HG02973 (cell line): ENCODE results near the gene TRPT1.

Experiments
- ATAC-seq: cut with Tn5 transposase; IDR thresholded peaks from one replicate; pipeline ENCODE4 v1.9.1; 2021; ENCODE audit warnings: moderate library complexity; ENCODE audit not compliant: unreplicated experiment

Gene TRPT1

GRCh38 chr11:64245797-64246620, 20.0 kb upstream of the TRPT1 start:
- no peak for ATAC-seq

- no peak for ATAC-seq
Measured at GRCh38 chr11:64245401-64245796, 19.4 kb upstream of the TRPT1 start.

GRCh38 chr11:64244966-64245365, 19.0 kb upstream of the TRPT1 start:
- no peak for ATAC-seq

DNA sequence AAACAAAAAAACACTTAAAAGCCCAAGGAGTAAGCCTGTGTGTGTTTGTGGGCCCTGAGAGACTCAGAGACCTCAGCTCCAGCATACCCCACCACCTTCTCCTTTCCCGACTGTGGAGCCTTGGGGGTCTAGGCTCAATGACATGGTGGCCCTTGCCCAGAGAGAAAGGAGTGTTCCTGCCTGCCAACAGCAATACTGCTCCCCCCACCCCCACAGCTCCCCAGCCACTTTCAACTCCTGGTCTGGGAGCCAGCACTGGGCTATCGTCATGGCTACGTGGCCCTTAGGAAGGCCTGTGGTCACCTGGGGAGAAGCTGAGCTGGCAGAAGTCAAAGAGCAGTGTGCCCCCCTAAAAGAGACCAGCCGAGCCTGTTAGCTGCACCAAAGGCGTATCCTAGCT, 18.1 kb upstream of the TRPT1 start:
- ATAC-seq = no peak

GRCh38 chr11:64243236-64243854, 17.4 kb upstream of the TRPT1 start:
- no peak for ATAC-seq

- peak; percentile 9 for ATAC-seq
Measured at GRCh38 chr11:64241491-64242374, 15.7 kb upstream of the TRPT1 start.

DNA sequence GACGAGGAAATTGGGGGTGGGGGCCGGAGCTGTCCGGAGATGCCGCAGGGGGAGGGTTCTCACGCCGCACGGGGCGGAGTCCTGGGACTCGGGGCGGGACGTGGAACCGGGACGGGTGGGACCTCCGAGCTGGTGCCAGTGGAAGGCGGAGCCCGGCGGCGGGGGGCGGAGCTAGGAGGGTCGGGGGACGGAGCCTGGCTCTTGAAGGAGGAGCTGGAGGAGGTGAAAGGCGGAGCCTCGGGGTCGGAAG, 15.2 kb upstream of the TRPT1 start:
- ATAC-seq = peak; percentile 51

DNA sequence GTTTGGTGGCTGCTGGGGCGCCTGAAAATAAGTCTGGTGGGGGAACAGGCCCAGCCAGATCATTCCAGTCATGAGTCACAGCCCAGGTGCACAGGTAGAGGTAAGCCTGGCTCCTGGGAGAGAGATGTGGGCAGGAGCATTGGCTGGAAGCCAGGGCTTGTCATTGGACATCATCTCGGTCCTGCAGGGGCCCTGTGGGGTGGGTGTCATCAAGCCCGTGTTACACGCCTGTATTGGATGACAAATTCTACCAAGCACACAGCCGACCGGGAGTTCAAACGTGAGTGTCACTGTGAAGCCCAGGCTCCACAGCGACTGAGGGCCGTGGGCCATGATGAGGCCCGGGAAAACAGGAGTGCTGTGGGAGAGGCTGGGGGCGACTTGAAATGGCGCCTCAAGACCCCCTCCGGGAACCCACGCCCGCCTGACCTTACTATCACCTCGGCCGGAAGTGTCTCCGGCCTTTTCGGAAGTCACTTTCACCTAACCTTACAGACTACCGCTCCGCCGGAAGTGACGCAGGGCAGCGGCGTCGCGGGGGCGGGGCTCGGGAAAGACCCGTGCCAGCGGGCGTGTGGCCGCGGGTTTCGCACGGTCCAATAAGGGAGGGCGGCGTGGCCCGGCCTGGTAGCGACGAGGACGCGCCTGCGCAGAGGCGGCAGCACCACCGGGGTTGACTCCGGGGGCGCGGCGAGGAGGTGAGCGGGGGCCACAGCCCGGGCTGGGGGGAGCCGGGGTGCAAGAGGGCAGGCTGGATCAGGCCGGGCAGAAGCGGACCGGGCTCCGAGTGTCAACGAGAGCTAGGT, 14.7 kb upstream of the TRPT1 start, which contains the start of gene FKBP2:
TSS of gene FKBP2 (plus strand) at position 661 of the 806 bp plus-strand sequence. CDS start 1,293 bp downstream, outside the sequence.
- ATAC-seq = peak; percentile 31

DNA sequence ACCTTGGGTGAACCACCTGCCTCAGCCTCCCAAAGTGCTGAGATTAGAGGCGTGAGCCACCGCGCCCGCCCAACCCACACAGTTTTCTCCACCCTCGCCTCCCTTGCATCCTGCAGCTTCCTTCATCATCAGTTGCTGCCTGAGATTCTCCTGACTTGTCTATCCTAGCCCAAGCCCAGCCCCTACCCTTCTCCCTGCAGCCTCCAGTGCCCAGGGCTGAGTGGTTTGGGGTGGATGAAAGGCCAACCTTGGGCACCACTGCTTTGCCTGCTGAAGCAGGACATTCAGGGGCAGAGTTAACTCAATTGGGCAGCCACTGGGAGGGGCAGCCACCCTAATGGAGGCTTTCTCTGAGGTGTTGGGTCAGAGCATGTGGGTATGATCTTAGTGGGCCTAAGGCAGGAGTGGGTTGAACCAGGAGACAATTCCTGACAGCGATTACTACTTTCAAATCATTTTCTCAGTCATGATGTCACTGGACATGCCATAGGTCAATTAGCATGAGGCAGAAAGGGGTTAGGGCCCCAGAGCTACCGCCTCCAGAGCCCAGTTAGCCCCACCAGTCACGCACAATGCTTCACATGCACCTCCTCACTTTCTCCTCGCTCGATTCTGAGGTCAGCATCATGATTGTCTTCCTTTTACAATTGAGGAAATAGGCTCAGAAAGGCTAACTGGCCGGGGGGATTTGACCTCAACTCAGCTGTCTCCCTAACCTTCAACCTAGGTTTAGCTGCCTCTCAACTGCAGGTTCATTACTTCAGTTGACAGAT, 13.9 kb upstream of the TRPT1 start:
- ATAC-seq = peak; percentile 9

DNA sequence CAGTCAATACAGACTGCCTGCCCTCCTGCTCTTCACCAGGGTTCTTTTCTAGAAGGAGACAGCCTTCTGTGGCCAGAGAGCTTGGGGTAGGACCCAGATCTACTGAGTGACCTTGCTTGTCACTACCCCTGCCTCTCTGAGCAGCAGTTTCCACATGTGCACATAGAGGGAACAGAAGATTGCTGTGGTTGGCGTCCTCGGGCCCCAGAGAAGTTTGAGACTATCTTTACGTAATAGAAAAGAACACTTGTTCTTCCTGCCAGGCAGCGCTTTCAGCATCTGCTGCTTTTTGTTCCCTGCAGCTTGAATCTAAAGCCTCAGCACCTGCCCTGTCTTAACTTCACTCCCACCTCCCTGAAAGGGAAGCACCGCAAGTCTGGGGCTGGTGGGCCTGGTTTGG, 13.0 kb upstream of the TRPT1 start:
- no peak for ATAC-seq

GRCh38 chr11:64238076-64238475, 12.1 kb upstream of the TRPT1 start:
- ATAC-seq = no peak

GRCh38 chr11:64237484-64237951, 11.5 kb upstream of the TRPT1 start:
- no peak for ATAC-seq

- no peak for ATAC-seq
Measured at GRCh38 chr11:64235437-64236161, 9.6 kb upstream of the TRPT1 start.

- ATAC-seq = no peak
Measured at GRCh38 chr11:64234647-64235379, 8.8 kb upstream of the TRPT1 start.

DNA sequence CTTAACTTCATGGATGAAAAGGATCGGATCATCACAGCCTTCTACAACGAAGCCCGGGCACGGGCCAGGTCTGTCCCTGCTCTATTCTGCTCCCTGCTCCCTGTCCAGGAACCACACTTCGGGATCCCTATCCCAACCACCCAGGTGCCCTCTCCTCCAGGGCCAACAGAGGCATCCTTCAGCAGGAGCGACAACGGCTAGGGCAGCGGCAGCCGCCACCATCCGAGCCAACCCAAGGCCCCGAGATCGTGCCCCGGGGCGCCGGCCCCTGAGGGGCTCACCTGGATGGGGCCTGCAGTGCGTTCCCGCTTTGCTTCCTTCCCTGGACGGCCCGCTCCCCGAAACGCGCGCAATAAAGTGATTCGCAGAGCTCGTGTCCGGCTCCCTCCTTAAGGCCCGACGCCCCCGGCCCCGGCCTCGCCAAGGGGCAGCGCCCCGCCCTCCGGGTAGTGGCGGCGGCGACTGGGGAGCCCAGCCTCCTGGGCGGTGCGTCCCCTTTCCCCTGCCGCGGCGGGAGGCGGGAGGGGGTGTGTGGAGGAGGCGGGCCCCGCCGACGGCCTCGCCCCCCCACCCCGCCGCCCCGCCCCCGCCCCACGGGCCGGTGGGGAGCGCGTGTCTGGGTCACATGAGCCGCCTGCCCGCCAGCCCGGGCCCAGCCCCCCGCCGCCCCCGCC, 8.1 kb upstream of the TRPT1 start, which contains the start of gene VEGFB:
TSS of gene VEGFB (plus strand) at position 672 of the 674 bp plus-strand sequence. CDS start 250 bp downstream, outside the sequence.
- ATAC-seq = no peak

- ATAC-seq = no peak
Measured at GRCh38 chr11:64232967-64233315, 7.0 kb upstream of the TRPT1 start.

DNA sequence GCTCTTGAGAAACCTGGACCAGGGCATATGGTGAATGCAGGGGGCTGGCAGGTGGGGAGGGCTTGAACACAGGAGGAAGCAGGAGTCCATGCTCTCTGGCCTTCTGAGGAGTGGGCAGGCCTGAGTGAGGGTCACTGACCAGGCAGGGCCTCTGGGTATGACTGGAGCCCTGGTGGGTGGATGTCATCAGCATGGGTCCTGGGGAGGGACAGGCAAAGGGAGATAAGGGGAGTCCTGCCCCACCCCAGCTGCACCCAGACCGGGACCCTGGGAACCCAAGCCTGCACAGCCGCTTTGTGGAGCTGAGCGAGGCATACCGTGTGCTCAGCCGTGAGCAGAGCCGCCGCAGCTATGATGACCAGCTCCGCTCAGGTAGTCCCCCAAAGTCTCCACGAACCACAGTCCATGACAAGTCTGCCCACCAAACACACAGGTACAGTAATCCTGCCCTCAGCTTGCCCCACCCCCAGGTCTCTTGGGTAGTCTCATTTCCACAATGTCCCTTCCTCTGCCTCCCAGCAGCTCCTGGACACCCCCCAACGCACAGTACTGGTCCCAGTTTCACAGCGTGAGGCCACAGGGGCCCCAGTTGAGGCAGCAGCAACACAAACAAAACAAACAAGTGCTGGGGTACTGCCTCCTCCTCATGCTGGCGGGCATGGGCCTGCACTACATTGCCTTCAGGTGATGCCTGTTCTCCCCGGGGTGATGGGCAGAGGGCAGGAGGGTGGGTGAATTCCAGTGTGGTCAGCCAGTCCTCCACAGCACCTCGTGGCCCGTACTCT, 6.4 kb upstream of the TRPT1 start:
- ATAC-seq = no peak
